ENCODE results near the gene KCNT1. TPM values are rescaled to one million over a fixed set of nuclear protein-coding genes. Genes with fewer than 3 reads are reported as not detected.

KCNT1 gene
- total RNA-seq, 2 donors from 2014 or later: under 0.01 TPM

DNA sequence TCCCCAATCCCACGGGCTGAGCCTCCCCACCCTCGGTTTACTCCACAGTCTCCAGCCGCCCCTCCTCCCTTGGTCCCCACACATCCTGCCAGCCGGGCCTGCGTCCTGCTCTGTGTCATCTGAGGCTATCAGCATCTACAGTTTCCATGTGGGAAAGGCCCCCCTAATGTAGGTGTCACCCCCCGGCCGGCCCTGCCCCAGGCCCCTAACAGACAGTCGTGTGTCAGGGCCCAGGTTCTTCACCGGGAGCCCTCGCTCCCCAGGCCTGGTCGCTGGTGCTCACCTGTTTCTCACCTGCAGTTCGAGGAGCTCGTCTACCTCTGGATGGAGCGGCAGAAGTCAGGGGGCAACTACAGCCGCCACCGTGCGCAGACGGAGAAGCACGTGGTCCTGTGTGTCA lies 62.7 kb downstream of the KCNT1 start:
- WGBS, 2 donors: 79 to 83% methylated on average over 8 to 19 of the region's 19 CpGs
- intact Hi-C loops (cut with DNase I): no loop called here
- no peak for ATAC-seq

GRCh38 chr9:135765416-135765815 lies 63.4 kb downstream of the KCNT1 start:
- no peak overlapping the region for H3K27ac ChIP-seq
- DNase-seq (no peak), ATAC-seq (no peak)
- 85% methylated on average over 13 of the region's 13 CpGs; no CpG with 5 or more reads in 1 of the 2 donors for WGBS, 2 donors
- H3K4me3 ChIP-seq: no peak overlapping the region
- intact Hi-C loops (cut with DNase I): no loop called here
- no peaks in the 10 kb centered on the region for H3K4me1 ChIP-seq
- TF ChIP-seq, protein P1, sequence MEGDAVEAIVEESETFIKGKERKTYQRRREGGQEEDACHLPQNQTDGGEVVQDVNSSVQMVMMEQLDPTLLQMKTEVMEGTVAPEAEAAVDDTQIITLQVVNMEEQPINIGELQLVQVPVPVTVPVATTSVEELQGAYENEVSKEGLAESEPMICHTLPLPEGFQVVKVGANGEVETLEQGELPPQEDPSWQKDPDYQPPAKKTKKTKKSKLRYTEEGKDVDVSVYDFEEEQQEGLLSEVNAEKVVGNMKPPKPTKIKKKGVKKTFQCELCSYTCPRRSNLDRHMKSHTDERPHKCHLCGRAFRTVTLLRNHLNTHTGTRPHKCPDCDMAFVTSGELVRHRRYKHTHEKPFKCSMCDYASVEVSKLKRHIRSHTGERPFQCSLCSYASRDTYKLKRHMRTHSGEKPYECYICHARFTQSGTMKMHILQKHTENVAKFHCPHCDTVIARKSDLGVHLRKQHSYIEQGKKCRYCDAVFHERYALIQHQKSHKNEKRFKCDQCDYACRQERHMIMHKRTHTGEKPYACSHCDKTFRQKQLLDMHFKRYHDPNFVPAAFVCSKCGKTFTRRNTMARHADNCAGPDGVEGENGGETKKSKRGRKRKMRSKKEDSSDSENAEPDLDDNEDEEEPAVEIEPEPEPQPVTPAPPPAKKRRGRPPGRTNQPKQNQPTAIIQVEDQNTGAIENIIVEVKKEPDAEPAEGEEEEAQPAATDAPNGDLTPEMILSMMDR (IDR thresholded peaks at IDR 0.05): no peak
- TF ChIP-seq POLR2A (IDR thresholded peaks at IDR 0.05): no peak
- H3K27me3 ChIP-seq: no peaks in the 10 kb centered on the region
- H3K9me3 ChIP-seq: peaks cover 0 to 17% (median 0%) of the 10 kb centered on the region in 3 donors
- no peaks in the 10 kb centered on the region for H3K36me3 ChIP-seq (replicated peaks in 1 of 2; ENCODE audit: insufficient read depth in 1 of 2, low read depth in 2 of 2)

More for the DNA sequence above, 62.7 kb downstream of the KCNT1 start:
- no peak for DNase-seq
- Histone ChIP-seq H3K4me1 (no peaks in the 10 kb centered on the region), H3K9me3 (peaks cover 0 to 17% (median 0%) of the 10 kb centered on the region in 3 donors), H3K27ac (no peak overlapping the region), H3K4me3 (no peak overlapping the region), H3K27me3 (no peaks in the 10 kb centered on the region), H3K36me3 (replicated peaks in 1 of 2; ENCODE audit: insufficient read depth in 1 of 2, low read depth in 2 of 2) (no peaks in the 10 kb centered on the region)
- TF ChIP-seq POLR2A (IDR thresholded peaks at IDR 0.05): no peak
- TF ChIP-seq, protein P1 (IDR thresholded peaks at IDR 0.05): no peak

DNA sequence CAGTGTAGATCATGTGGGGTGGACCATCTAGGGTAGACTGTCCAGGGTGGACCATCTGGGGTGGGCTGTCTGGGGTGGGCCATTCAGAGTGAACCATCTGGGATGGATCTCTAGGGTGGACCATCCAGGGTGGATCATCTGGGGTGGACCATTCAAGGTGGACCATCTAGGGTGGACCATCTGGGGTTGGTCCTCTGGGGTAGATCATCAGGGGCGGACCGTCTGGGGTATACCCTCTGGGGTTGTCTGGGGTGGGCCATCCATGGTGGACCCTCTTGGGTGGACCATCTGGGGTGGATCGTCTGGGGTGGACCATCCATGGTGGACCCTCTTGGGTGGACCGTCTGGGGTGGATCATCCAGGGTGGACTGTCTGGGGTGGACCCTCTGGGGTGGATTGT lies 64.3 kb downstream of the KCNT1 start:
- peaks cover 0 to 17% (median 0%) of the 10 kb centered on the region in 3 donors for H3K9me3 ChIP-seq
- H3K27ac ChIP-seq: no peak overlapping the region
- WGBS, 2 donors: 79 to 82% methylated on average over 4 of the region's 4 CpGs
- intact Hi-C loops (cut with DNase I): no loop called here
- TF ChIP-seq, protein P1 (IDR thresholded peaks at IDR 0.05): no peak
- no peak for TF ChIP-seq POLR2A (IDR thresholded peaks at IDR 0.05)
- H3K4me3 ChIP-seq: no peak overlapping the region
- no peaks in the 10 kb centered on the region for H3K36me3 ChIP-seq (replicated peaks in 1 of 2; ENCODE audit: insufficient read depth in 1 of 2, low read depth in 2 of 2)
- ATAC-seq (no peak), DNase-seq (no peak)
- no peaks in the 10 kb centered on the region for H3K27me3 ChIP-seq
- no peaks in the 10 kb centered on the region for H3K4me1 ChIP-seq

- DNase-seq: no peak
- intact Hi-C loops (cut with DNase I): no loop called here
- TF ChIP-seq, protein P1 (IDR thresholded peaks at IDR 0.05): no peak
- no peak for TF ChIP-seq POLR2A (IDR thresholded peaks at IDR 0.05)
- peaks cover 0 to 17% (median 0%) of the 10 kb centered on the region in 3 donors for H3K9me3 ChIP-seq
- 80 to 84% methylated on average over 4 of the region's 4 CpGs for WGBS, 2 donors
- H3K4me3 ChIP-seq: no peak overlapping the region
- no peaks in the 10 kb centered on the region for H3K4me1 ChIP-seq
- no peaks in the 10 kb centered on the region for H3K36me3 ChIP-seq (replicated peaks in 1 of 2; ENCODE audit: insufficient read depth in 1 of 2, low read depth in 2 of 2)
- no peaks in the 10 kb centered on the region for H3K27me3 ChIP-seq
- no peak for ATAC-seq
- no peak overlapping the region for H3K27ac ChIP-seq
These were observed 64.7 kb downstream of the KCNT1 start for GRCh38 chr9:135766707-135767106.

- H3K27ac ChIP-seq: no peak overlapping the region
- H3K9me3 ChIP-seq: peaks cover 0 to 17% (median 0%) of the 10 kb centered on the region in 3 donors
- ATAC-seq (no peak), DNase-seq (no peak)
- no peak for TF ChIP-seq POLR2A (IDR thresholded peaks at IDR 0.05)
- TF ChIP-seq, protein P1 (IDR thresholded peaks at IDR 0.05): no peak
- no peaks in the 10 kb centered on the region for H3K4me1 ChIP-seq
- intact Hi-C loops (cut with DNase I): no loop called here
- no peaks in the 10 kb centered on the region for H3K27me3 ChIP-seq
- H3K4me3 ChIP-seq: no peak overlapping the region
- H3K36me3 ChIP-seq (replicated peaks in 1 of 2; ENCODE audit: insufficient read depth in 1 of 2, low read depth in 2 of 2): no peaks in the 10 kb centered on the region
- WGBS, 2 donors: 73 to 76% methylated on average over 38 to 43 of the region's 43 CpGs
These were observed 66.7 kb downstream of the KCNT1 start for GRCh38 chr9:135768516-135769218.
